GM21515 (cell line): ENCODE measurements around the gene NAPSA.
"Not testable (repeated sequence)": the region's sequence is repeated elsewhere in the genome, so short reads cannot be mapped to it uniquely, and the experiment has no call there.

ENCODE experiments used
- ATAC-seq: cut with Tn5 transposase; IDR thresholded peaks from one replicate; pipeline ENCODE4 v1.9.1; 2021; ENCODE audit not compliant: unreplicated experiment

The NAPSA gene

GRCh38 chr19:50361290-50362029 lies 4.0 kb downstream of the NAPSA start:
- ATAC-seq: no peak

GRCh38 chr19:50359328-50359818 lies 6.1 kb downstream of the NAPSA start:
- ATAC-seq: no peak

GRCh38 chr19:50358483-50359327 lies 6.7 kb downstream of the NAPSA start:
- no peak for ATAC-seq

GRCh38 chr19:50357178-50358100 lies 8.0 kb downstream of the NAPSA start:
- peak; percentile 45 for ATAC-seq

GRCh38 chr19:50356691-50357177 lies 8.7 kb downstream of the NAPSA start:
- ATAC-seq: no peak

- not testable (repeated sequence) for ATAC-seq
Measured at GRCh38 chr19:50353487-50353880, 12.0 kb downstream of the NAPSA start.

GRCh38 chr19:50352242-50352641 lies 13.2 kb downstream of the NAPSA start:
- no peak for ATAC-seq

GRCh38 chr19:50349277-50350057 lies 16.0 kb downstream of the NAPSA start:
- no peak for ATAC-seq

GRCh38 chr19:50347089-50347581 lies 18.3 kb downstream of the NAPSA start:
- ATAC-seq: not testable (repeated sequence)

- peak; percentile 52 for ATAC-seq
Measured at GRCh38 chr19:50344661-50345318, 20.6 kb downstream of the NAPSA start.

- ATAC-seq: no peak
Measured at GRCh38 chr19:50341091-50341564, 24.3 kb downstream of the NAPSA start.

- no peak for ATAC-seq
Measured at GRCh38 chr19:50340331-50340730, 25.1 kb downstream of the NAPSA start.

- not testable (repeated sequence) for ATAC-seq
Measured at GRCh38 chr19:50337031-50337430, 28.4 kb downstream of the NAPSA start.

GRCh38 chr19:50334741-50335421 lies 30.6 kb downstream of the NAPSA start:
- no peak for ATAC-seq

GRCh38 chr19:50333737-50334617 lies 31.5 kb downstream of the NAPSA start:
- ATAC-seq: peak; percentile 13

GRCh38 chr19:50333235-50333736 lies 32.2 kb downstream of the NAPSA start:
- ATAC-seq: peak; percentile 41
